MCF 10A (cell line): ENCODE measurements around the gene TTLL8. TPM values are rescaled to one million over a fixed set of nuclear protein-coding genes. Genes with fewer than 3 reads are reported as not detected.

Experiments used
- BruUV-seq: library from RNA; stranded (reverse); fragments of 400-500 nt; replicated peaks from 2 replicates; lab custom pipeline; 2021; lab: Mats Ljungman, UMichigan
- CTCF ChIA-PET: fragments of 300-600 bp; sonication (Branson Sonifier 250); formaldehyde crosslinking; extraction: SDS; loops from one replicate; lab custom pipeline; 2021; ENCODE audit warnings: antibody characterized with exemption, inconsistent platforms; lab: Yijun Ruan, JAX
- POLR2A ChIA-PET: fragments of 300-600, 350-650 bp; sonication (Branson Sonifier 250); formaldehyde crosslinking; extraction: SDS; loops from one replicate; lab custom pipeline; 2020; ENCODE audit warnings: antibody characterized with exemption, inconsistent platforms; lab: Yijun Ruan, JAX
- DNase-seq: peaks from one replicate; pipeline ENCODE4 v3.0.0-alpha.2; 2018; ENCODE audit not compliant: unreplicated experiment
- H3K27ac Mint-ChIP-seq: one replicate; pipeline ENCODE4 v1.8.0; 2022; ENCODE audit warnings: mild to moderate bottlenecking, low read depth, mixed read lengths; ENCODE audit not compliant: unreplicated experiment
- H3K27me3 Mint-ChIP-seq: one replicate; pipeline ENCODE4 v1.8.0; 2022; ENCODE audit warnings: mixed read lengths; ENCODE audit not compliant: insufficient read depth, unreplicated experiment
- H3K36me3 Mint-ChIP-seq: one replicate; pipeline ENCODE4 v1.8.0; 2022; ENCODE audit warnings: mild to moderate bottlenecking, moderate library complexity, mixed read lengths; ENCODE audit not compliant: insufficient read depth, unreplicated experiment
- H3K4me1 Mint-ChIP-seq: one replicate; pipeline ENCODE4 v1.8.0; 2022; ENCODE audit warnings: mixed read lengths; ENCODE audit not compliant: insufficient read depth, unreplicated experiment
- H3K4me3 Mint-ChIP-seq: one replicate; pipeline ENCODE4 v1.8.0; 2022; ENCODE audit warnings: mild to moderate bottlenecking, moderate library complexity, mixed read lengths; ENCODE audit not compliant: unreplicated experiment
- H3K9me3 Mint-ChIP-seq: one replicate; pipeline ENCODE4 v1.8.0; 2022; ENCODE audit warnings: mixed read lengths; ENCODE audit not compliant: unreplicated experiment
- CTCF ChIP-seq: fragments of 200-600 bp; IDR thresholded peaks from one replicate; pipeline ENCODE4 v1.8.0; 2022; ENCODE audit warnings: antibody characterized with exemption, mild to moderate bottlenecking; ENCODE audit not compliant: unreplicated experiment
- intact Hi-C: fragments of 100-400 bp; cut with micrococcal nuclease; formaldehyde crosslinking; loops from 2 replicates; pipeline ENCODE4 v1.14.1; 2022
- total RNA-seq: library from RNA; stranded (reverse); gene quantifications from 2 replicates; pipeline ENCODE4 v1.2.3, GENCODE V29; 2022

Gene TTLL8
- total RNA-seq, 1 experiment from 2014 or later, result not detected

DNA sequence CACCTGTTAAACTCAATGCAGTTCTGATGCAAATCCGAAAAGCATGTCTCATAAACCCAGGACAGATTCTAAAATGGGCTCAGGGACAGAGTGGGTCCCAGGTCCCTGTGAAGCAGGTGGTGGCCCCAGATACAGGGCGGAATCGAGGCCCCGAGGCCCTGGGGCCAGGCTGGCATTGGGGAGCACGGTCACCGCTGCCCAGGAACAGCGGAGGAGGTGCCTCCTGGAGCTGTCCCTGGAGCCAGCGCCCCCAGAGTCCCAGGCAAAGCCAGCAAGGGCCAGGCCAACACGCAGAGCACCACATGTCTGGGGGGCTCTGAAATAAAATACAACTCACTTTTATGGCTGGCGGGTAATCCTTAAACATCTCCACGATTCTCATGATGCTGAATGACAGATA lies 10.0 kb upstream of the TTLL8 start:
- DNase-seq, result no peak

GRCh38 chr22:50067244-50067643 lies 9.1 kb upstream of the TTLL8 start:
- Mint-ChIP-seq H3K4me1 (no peaks in the 10 kb centered on the region), H3K4me3 (no peak overlapping the region), H3K27ac (no peak overlapping the region), H3K9me3 (no peaks in the 10 kb centered on the region), H3K36me3 (no peaks in the 10 kb centered on the region), H3K27me3 (no peaks in the 10 kb centered on the region)
- no peak for TF ChIP-seq CTCF
- POLR2A ChIA-PET, result no interaction called here
- DNase-seq, result no peak
- CTCF ChIA-PET, result interaction anchor here (0.6 kb wide), 1 partner anchor 74 kb away, joined by 3 read pairs; no protein-coding TSS in a partner anchor
- intact Hi-C loops, result no loop called here
- no TSS peak for BruUV-seq

More for the DNA sequence above, 10.0 kb upstream of the TTLL8 start:
- Mint-ChIP-seq H3K4me3 (no peak overlapping the region), H3K27ac (no peak overlapping the region), H3K4me1 (no peaks in the 10 kb centered on the region), H3K36me3 (no peaks in the 10 kb centered on the region), H3K9me3 (no peaks in the 10 kb centered on the region), H3K27me3 (no peaks in the 10 kb centered on the region)
- TF ChIP-seq CTCF, result no peak
- no TSS peak for BruUV-seq
- ChIA-PET POLR2A (interaction anchor here (0.7 kb wide), 1 partner anchor 14 kb away, joined by 4 read pairs; no protein-coding TSS in a partner anchor), CTCF (interaction anchor here (0.6 kb wide), 1 partner anchor 65 kb away, joined by 3 read pairs; no protein-coding TSS in a partner anchor)
- intact Hi-C loops, result no loop called here

- Mint-ChIP-seq H3K27me3 (no peaks in the 10 kb centered on the region), H3K9me3 (no peaks in the 10 kb centered on the region), H3K27ac (no peak overlapping the region), H3K4me3 (no peak overlapping the region), H3K36me3 (no peaks in the 10 kb centered on the region), H3K4me1 (no peaks in the 10 kb centered on the region)
- no peak for TF ChIP-seq CTCF
- no TSS peak for BruUV-seq
- no peak for DNase-seq
- ChIA-PET CTCF (no interaction called here), POLR2A (no interaction called here)
- intact Hi-C loops, result no loop called here
Observed at GRCh38 chr22:50064453-50064852, 6.4 kb upstream of the TTLL8 start.

DNA sequence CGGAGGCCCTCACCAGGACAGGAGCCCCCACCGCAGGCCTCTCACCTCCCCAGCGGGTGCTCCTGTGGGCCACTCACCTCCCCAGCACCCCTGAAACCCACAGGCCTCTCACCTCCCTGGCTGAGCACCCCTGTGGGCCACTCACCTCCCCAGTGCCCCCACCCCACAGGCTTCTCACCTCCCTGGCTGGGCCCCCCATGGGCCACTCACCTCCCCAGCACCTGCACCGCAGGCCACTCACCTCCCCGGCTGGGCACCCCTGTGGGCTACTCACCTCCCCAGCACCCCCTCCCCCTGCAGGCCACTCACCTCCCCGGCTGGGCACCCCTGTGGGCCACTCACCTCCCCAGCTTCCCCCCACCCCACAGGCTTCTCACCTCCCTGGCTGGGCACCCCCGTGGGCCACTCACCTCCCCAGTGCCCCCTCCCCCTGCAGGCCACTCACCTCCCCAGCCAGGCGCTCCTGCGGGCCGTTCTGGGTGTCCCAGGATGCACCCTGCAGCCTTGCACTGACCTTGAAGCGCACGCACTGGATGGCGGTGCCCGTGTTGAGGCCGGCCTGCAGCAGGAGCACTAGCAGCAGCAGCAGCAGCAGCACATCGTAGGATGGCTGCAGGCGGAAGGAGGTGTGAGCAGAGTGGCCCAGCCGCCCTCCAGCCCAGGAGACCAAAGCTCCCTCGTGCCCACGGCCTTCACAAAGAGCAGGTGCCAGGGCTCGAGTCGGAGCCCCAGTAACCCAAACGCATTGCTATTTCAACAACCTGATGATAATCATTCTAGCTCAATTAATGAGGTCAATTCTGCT lies 5.7 kb upstream of the TTLL8 start:
- no peaks in the 10 kb centered on the region for H3K9me3 Mint-ChIP-seq
- no peak overlapping the region for H3K27ac Mint-ChIP-seq
- H3K4me1 Mint-ChIP-seq, result no peaks in the 10 kb centered on the region
- POLR2A ChIA-PET, result no interaction called here
- no TSS peak for BruUV-seq
- intact Hi-C loops, result no loop called here
- no peak overlapping the region for H3K4me3 Mint-ChIP-seq
- no peaks in the 10 kb centered on the region for H3K27me3 Mint-ChIP-seq
- TF ChIP-seq CTCF, result no peak
- no peak for DNase-seq
- H3K36me3 Mint-ChIP-seq, result no peaks in the 10 kb centered on the region
- CTCF ChIA-PET, result no interaction called here
